Measurements from ENCODE around the gene ENPP1.

Gene ENPP1

GRCh38 chr6:131764350-131764749 lies 43.5 kb upstream of the ENPP1 start:
- TF ChIP-seq CTCF (IDR thresholded peaks at IDR 0.05; ENCODE audit: low read depth, low read length, missing control alignments), result no peak
- no peak overlapping the region for H3K4me3 ChIP-seq (replicated peaks; ENCODE audit: low read depth, low read length)
- no peak for DNase-seq (ENCODE audit: extremely low read depth, low read depth)

- no peak for DNase-seq (ENCODE audit: extremely low read depth, low read depth)
- no peak for TF ChIP-seq CTCF (IDR thresholded peaks at IDR 0.05; ENCODE audit: low read depth, low read length, missing control alignments)
- H3K4me3 ChIP-seq (replicated peaks; ENCODE audit: low read depth, low read length), result no peak overlapping the region
These were observed 42.6 kb upstream of the ENPP1 start for GRCh38 chr6:131765081-131765803.

GRCh38 chr6:131765804-131766135 lies 42.0 kb upstream of the ENPP1 start:
- DNase-seq (ENCODE audit: extremely low read depth, low read depth), result no peak
- H3K4me3 ChIP-seq (replicated peaks; ENCODE audit: low read depth, low read length), result no peak overlapping the region
- TF ChIP-seq CTCF (IDR thresholded peaks at IDR 0.05; ENCODE audit: low read depth, low read length, missing control alignments), result no peak

GRCh38 chr6:131766631-131767030 lies 41.2 kb upstream of the ENPP1 start:
- DNase-seq (ENCODE audit: extremely low read depth, low read depth), result no peak
- no peak for TF ChIP-seq CTCF (IDR thresholded peaks at IDR 0.05; ENCODE audit: low read depth, low read length, missing control alignments)
- no peak overlapping the region for H3K4me3 ChIP-seq (replicated peaks; ENCODE audit: low read depth, low read length)

- no peak overlapping the region for H3K4me3 ChIP-seq (replicated peaks; ENCODE audit: low read depth, low read length)
- no peak for TF ChIP-seq CTCF (IDR thresholded peaks at IDR 0.05; ENCODE audit: low read depth, low read length, missing control alignments)
- DNase-seq (ENCODE audit: extremely low read depth, low read depth), result no peak
These were observed 38.9 kb upstream of the ENPP1 start for GRCh38 chr6:131768964-131769363.

- no peak for DNase-seq (ENCODE audit: extremely low read depth, low read depth)
- no peak overlapping the region for H3K4me3 ChIP-seq (replicated peaks; ENCODE audit: low read depth, low read length)
- no peak for TF ChIP-seq CTCF (IDR thresholded peaks at IDR 0.05; ENCODE audit: low read depth, low read length, missing control alignments)
These were observed 38.3 kb upstream of the ENPP1 start for GRCh38 chr6:131769385-131770141.
